Parathyroid adenoma (tissue), 2 donors: ENCODE results near the gene TMEM88.
A peak's percentile ranks its signal among the peaks of the same experiment; 100 is the strongest.

Source experiments
- H2AFZ ChIP-seq: fragments of 300-600 bp; sonication (generic); one replicate; pipeline ENCODE4 v1.7.0; 2017; ENCODE audit warnings: antibody characterized with exemption, mild to moderate bottlenecking
- H3K27ac ChIP-seq: fragments of 300-600 bp; sonication (generic); one replicate; pipeline ENCODE4 v1.7.0; 2017
- H3K27me3 ChIP-seq: fragments of 300-600 bp; sonication (generic); one replicate; pipeline ENCODE4 v1.7.0; 2017; ENCODE audit warnings: low read length; ENCODE audit not compliant: control insufficient read depth, insufficient read depth
- H3K36me3 ChIP-seq: fragments of 300-600 bp; sonication (generic); one replicate; pipeline ENCODE4 v1.7.0; 2017; ENCODE audit warnings: low read length; ENCODE audit not compliant: control insufficient read depth, insufficient read depth
- H3K4me1 ChIP-seq: fragments of 300-600 bp; sonication (generic); one replicate; pipeline ENCODE4 v1.7.0; 2017; ENCODE audit warnings: control low read depth
- H3K4me2 ChIP-seq: fragments of 300-600 bp; sonication (generic); one replicate; pipeline ENCODE4 v1.7.0; 2017; ENCODE audit warnings: low read length
- H3K4me3 ChIP-seq: fragments of 300-600 bp; sonication (generic); one replicate; pipeline ENCODE4 v1.7.0; 2017; ENCODE audit warnings: low read depth, low read length
- H3K79me2 ChIP-seq: fragments of 300-600 bp; sonication (generic); one replicate; pipeline ENCODE4 v1.7.0; 2017; ENCODE audit warnings: control low read depth
- H3K9ac ChIP-seq: fragments of 300-600 bp; sonication (generic); one replicate; pipeline ENCODE4 v1.7.0; 2017; ENCODE audit warnings: mild to moderate bottlenecking
- H3K9me3 ChIP-seq: fragments of 300-600 bp; sonication (generic); one replicate; pipeline ENCODE4 v1.7.0; 2017; ENCODE audit warnings: low read length; ENCODE audit not compliant: control insufficient read depth
- TF ChIP-seq, protein P1 (sequence below): fragments of 300-600 bp; sonication (generic); IDR thresholded peaks from one replicate; pipeline ENCODE4 v1.7.0; 2017; ENCODE audit warnings: antibody characterized with exemption, mild to moderate bottlenecking
- donor health status: primary hyperparathyroidism.

The TMEM88 gene

DNA sequence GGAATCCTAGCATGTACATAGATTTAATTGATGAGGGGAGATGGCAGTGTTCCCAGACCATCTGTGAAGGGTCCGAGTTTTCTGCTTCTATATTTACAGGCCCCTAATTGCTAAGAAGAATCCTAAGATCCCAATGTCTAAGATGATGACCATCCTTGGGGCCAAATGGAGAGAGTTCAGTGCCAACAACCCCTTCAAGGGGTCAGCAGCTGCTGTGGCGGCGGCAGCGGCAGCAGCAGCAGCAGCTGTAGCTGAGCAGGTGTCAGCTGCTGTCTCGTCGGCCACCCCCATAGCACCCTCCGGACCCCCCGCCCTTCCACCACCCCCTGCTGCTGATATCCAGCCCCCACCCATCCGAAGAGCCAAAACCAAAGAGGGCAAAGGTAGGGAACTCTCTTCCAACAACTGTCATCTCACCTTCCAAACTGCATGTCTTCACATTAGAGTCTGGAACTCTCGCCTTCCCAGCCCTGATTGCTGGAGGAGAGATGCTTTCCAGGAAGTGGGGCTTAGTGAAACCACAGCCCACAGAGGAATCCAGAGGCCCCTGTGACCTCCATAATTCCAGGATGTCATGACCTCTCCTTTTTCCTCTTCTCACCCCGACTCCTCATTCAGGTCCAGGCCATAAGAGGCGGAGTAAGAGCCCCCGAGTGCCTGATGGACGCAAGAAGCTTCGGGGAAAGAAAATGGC is 38.5 kb downstream of the TMEM88 start:
- no peaks in the 10 kb centered on the region for H3K9me3 ChIP-seq
- TF ChIP-seq, protein P1, sequence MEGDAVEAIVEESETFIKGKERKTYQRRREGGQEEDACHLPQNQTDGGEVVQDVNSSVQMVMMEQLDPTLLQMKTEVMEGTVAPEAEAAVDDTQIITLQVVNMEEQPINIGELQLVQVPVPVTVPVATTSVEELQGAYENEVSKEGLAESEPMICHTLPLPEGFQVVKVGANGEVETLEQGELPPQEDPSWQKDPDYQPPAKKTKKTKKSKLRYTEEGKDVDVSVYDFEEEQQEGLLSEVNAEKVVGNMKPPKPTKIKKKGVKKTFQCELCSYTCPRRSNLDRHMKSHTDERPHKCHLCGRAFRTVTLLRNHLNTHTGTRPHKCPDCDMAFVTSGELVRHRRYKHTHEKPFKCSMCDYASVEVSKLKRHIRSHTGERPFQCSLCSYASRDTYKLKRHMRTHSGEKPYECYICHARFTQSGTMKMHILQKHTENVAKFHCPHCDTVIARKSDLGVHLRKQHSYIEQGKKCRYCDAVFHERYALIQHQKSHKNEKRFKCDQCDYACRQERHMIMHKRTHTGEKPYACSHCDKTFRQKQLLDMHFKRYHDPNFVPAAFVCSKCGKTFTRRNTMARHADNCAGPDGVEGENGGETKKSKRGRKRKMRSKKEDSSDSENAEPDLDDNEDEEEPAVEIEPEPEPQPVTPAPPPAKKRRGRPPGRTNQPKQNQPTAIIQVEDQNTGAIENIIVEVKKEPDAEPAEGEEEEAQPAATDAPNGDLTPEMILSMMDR, result no peak
- no peak overlapping the region for H3K4me2 ChIP-seq
- H3K27ac ChIP-seq, result no peak overlapping the region
- no peaks in the 10 kb centered on the region for H3K27me3 ChIP-seq
- H2AFZ ChIP-seq, result no peak overlapping the region
- H3K9ac ChIP-seq, result no peak overlapping the region
- H3K79me2 ChIP-seq, result peaks cover 13% of the 10 kb centered on the region
- H3K4me3 ChIP-seq, result no peak overlapping the region
- H3K36me3 ChIP-seq, result no peaks in the 10 kb centered on the region
- H3K4me1 ChIP-seq, result peaks cover 30% of the 10 kb centered on the region

DNA sequence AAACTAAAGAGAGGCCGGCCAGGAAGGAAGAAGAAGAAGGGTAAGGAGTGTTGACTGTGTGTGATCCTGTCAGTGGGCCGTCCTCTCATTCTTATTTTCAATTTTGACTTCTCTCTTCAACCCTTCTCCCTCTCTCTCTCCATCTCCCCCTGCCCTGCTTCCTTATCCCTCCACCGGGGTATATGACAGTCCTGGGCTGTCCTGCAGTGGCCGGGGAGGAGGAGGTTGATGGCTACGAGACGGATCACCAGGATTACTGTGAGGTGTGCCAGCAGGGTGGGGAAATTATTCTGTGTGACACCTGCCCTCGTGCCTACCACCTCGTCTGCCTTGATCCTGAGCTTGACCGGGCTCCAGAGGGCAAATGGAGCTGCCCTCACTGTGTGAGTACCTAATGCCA is 39.4 kb downstream of the TMEM88 start:
- TF ChIP-seq, protein P1, result no peak
- Histone ChIP-seq H3K4me1 (peaks cover 21% of the 10 kb centered on the region), H3K27ac (no peak overlapping the region), H2AFZ (no peak overlapping the region), H3K4me2 (no peak overlapping the region), H3K27me3 (no peaks in the 10 kb centered on the region), H3K79me2 (peaks cover 15% of the 10 kb centered on the region), H3K9ac (no peak overlapping the region), H3K9me3 (no peaks in the 10 kb centered on the region), H3K4me3 (no peak overlapping the region), H3K36me3 (no peaks in the 10 kb centered on the region)

DNA sequence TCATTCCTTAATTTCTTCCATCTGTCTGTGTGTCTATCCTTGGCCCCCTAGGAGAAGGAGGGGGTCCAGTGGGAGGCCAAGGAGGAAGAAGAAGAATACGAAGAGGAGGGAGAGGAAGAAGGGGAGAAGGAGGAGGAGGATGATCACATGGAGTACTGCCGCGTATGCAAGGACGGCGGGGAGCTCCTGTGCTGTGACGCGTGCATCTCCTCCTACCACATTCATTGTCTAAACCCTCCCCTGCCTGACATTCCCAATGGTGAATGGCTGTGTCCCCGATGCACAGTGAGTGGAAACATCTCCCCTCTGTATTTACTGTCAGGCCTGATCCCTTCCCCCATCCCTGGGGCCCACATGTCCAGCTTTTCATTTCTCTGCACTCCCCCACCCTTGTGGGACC is 40.0 kb downstream of the TMEM88 start:
- no peak overlapping the region for H3K27ac ChIP-seq
- H3K9me3 ChIP-seq, result no peaks in the 10 kb centered on the region
- H3K36me3 ChIP-seq, result no peaks in the 10 kb centered on the region
- TF ChIP-seq, protein P1, result no peak
- no peak overlapping the region for H3K4me3 ChIP-seq
- H3K4me1 ChIP-seq, result peaks cover 15% of the 10 kb centered on the region
- no peak overlapping the region for H2AFZ ChIP-seq
- no peak overlapping the region for H3K9ac ChIP-seq
- peaks cover 15% of the 10 kb centered on the region for H3K79me2 ChIP-seq
- H3K27me3 ChIP-seq, result no peaks in the 10 kb centered on the region
- H3K4me2 ChIP-seq, result no peak overlapping the region

- Histone ChIP-seq H3K9ac (no peak overlapping the region), H3K79me2 (peaks cover 10% of the 10 kb centered on the region), H3K4me3 (no peak overlapping the region), H3K27ac (peak overlapping the region; percentile 37), H3K9me3 (no peaks in the 10 kb centered on the region), H2AFZ (no peak overlapping the region), H3K27me3 (no peaks in the 10 kb centered on the region), H3K4me1 (peaks cover 13% of the 10 kb centered on the region), H3K4me2 (no peak overlapping the region), H3K36me3 (no peaks in the 10 kb centered on the region)
- TF ChIP-seq, protein P1, result no peak
These were observed 42.2 kb downstream of the TMEM88 start for GRCh38 chr17:7897090-7897489.

- peak overlapping the region; percentile 1 for H2AFZ ChIP-seq
- H3K4me3 ChIP-seq, result no peak overlapping the region
- TF ChIP-seq, protein P1, result peak; percentile 86
- H3K9ac ChIP-seq, result no peak overlapping the region
- peaks cover 13% of the 10 kb centered on the region for H3K4me1 ChIP-seq
- H3K27ac ChIP-seq, result peak overlapping the region; percentile 37
- no peaks in the 10 kb centered on the region for H3K27me3 ChIP-seq
- no peaks in the 10 kb centered on the region for H3K36me3 ChIP-seq
- peaks cover 10% of the 10 kb centered on the region for H3K79me2 ChIP-seq
- no peak overlapping the region for H3K4me2 ChIP-seq
- H3K9me3 ChIP-seq, result no peaks in the 10 kb centered on the region
These were observed 42.9 kb downstream of the TMEM88 start for GRCh38 chr17:7897773-7898172.
